CD4-positive, alpha-beta T cell (primary cell): ENCODE data around the gene CMSS1. TPM values are rescaled to one million over a fixed set of nuclear protein-coding genes. Genes with fewer than 3 reads are reported as not detected.

Experiments
- ATAC-seq: fragments of 200-7000 bp; cut with Tn5 transposase; one replicate; pipeline ENCODE4 v1.10.0; 2022; ENCODE audit warnings: mild to moderate bottlenecking; ENCODE audit not compliant: poor library complexity
- CTCF ChIA-PET: fragments of 350-600 bp; sonication (Branson Sonifier 250); formaldehyde crosslinking; loops from one replicate; lab custom pipeline; 2021; ENCODE audit warnings: antibody characterized with exemption, inconsistent platforms; lab: Charles Lee
- POLR2A ChIA-PET: fragments of 350-600 bp; sonication (Branson Sonifier 250); formaldehyde crosslinking; loops from one replicate; lab custom pipeline; 2021; ENCODE audit warnings: antibody characterized with exemption, inconsistent platforms; lab: Charles Lee
- DNase-seq, 14 experiments: peaks; one replicate each; pipeline ENCODE4 v3.0.0-alpha.2; 2013 to 2020; ENCODE audit warnings: mixed read lengths in 2 of 14
- H3K27ac ChIP-seq, 2 donors: one replicate each; pipeline versions ENCODE4 v1.5.1 to v1.7.0; 2013; ENCODE audit warnings: low read length in 2 of 2, low read depth in 1 of 2, mild to moderate bottlenecking in 1 of 2
- H3K27me3 ChIP-seq, 2 experiments: 1 replicate in 1 of 2; 2 replicates in 1 of 2; pipeline versions ENCODE4 v1.6.1 to v1.7.0; 2013; ENCODE audit warnings: low read length in 2 of 2, control low read depth in 1 of 2, mild to moderate bottlenecking in 1 of 2, moderate library complexity in 1 of 2; ENCODE audit not compliant: insufficient read depth in 2 of 2, control insufficient read depth in 1 of 2
- H3K36me3 ChIP-seq: one replicate; pipeline ENCODE4 v1.6.1; 2013; ENCODE audit warnings: low read length, control low read depth; ENCODE audit not compliant: insufficient read depth
- H3K4me1 ChIP-seq: one replicate; pipeline ENCODE4 v1.6.1; 2013; ENCODE audit warnings: low read length, control low read depth; ENCODE audit not compliant: insufficient read depth
- H3K4me3 ChIP-seq: one replicate; pipeline ENCODE4 v1.5.1; 2013; ENCODE audit warnings: mild to moderate bottlenecking, low read length, moderate library complexity
- H3K9me3 ChIP-seq, 2 experiments: 1 replicate in 1 of 2; 2 replicates in 1 of 2; pipeline versions ENCODE4 v1.6.1 to v1.7.0; 2013; ENCODE audit warnings: low read length in 2 of 2, mild to moderate bottlenecking in 2 of 2, control low read depth in 1 of 2, moderate library complexity in 1 of 2; ENCODE audit not compliant: control insufficient read depth in 1 of 2, insufficient read depth in 1 of 2
- H3K27ac Mint-ChIP-seq: one replicate; pipeline ENCODE4 v1.8.0; 2020; ENCODE audit warnings: mixed read lengths
- H3K27me3 Mint-ChIP-seq: one replicate; pipeline ENCODE4 v1.8.0; 2021; ENCODE audit warnings: mixed read lengths
- H3K36me3 Mint-ChIP-seq: one replicate; pipeline ENCODE4 v1.8.0; 2021; ENCODE audit warnings: low read depth, mixed read lengths
- H3K4me1 Mint-ChIP-seq: one replicate; pipeline ENCODE4 v1.8.0; 2021; ENCODE audit warnings: low read depth, mixed read lengths
- H3K4me3 Mint-ChIP-seq: one replicate; pipeline ENCODE4 v1.8.0; 2020; ENCODE audit warnings: mild to moderate bottlenecking, mixed read lengths
- H3K9me3 Mint-ChIP-seq: one replicate; pipeline ENCODE4 v1.8.0; 2020; ENCODE audit warnings: mixed read lengths
- CTCF ChIP-seq: fragments of 200-600 bp; IDR thresholded peaks from one replicate; pipeline ENCODE4 v1.8.0; 2022; ENCODE audit warnings: antibody characterized with exemption, mild to moderate bottlenecking
- intact Hi-C, 2 experiments: fragments of 100-400 bp; cut with DNase I in 1 of 2; cut with micrococcal nuclease in 1 of 2; formaldehyde crosslinking; loops; one replicate each; pipeline versions ENCODE4 v1.15.1 to v1.9.0; 2023 to 2025; cut with DNase I, micrococcal nuclease
- total RNA-seq, 174 experiments: library from RNA in 2 of 174; stranded (reverse) in 2 of 174; gene quantifications; one replicate each; pipeline ENCODE4 v1.2.3 and lab custom pipeline; 2021 to 2026

CMSS1 gene
- total RNA-seq, 2 experiments from 2014 or later, result 12.2 TPM

- H3K27ac ChIP-seq, result no peak overlapping the region
- H3K4me3 Mint-ChIP-seq, result no peak overlapping the region
- peaks cover 5% of the 10 kb centered on the region for H3K9me3 Mint-ChIP-seq
- POLR2A ChIA-PET, result no interaction called here
- DNase-seq (no peak), ATAC-seq (no peak)
- H3K4me1 ChIP-seq, result peaks cover 3% of the 10 kb centered on the region
- peaks cover 22% of the 10 kb centered on the region for H3K4me1 Mint-ChIP-seq
- H3K9me3 ChIP-seq, result no peaks in the 10 kb centered on the region
- CTCF ChIA-PET, result no interaction called here
- intact Hi-C loops, result no loop called here
- TF ChIP-seq CTCF, result no peak
- peaks cover 26% of the 10 kb centered on the region for H3K27me3 Mint-ChIP-seq
- H3K36me3 ChIP-seq, result no peaks in the 10 kb centered on the region
- no peak overlapping the region for H3K4me3 ChIP-seq
- H3K27ac Mint-ChIP-seq, result no peak overlapping the region
- no peaks in the 10 kb centered on the region for H3K36me3 Mint-ChIP-seq
- H3K27me3 ChIP-seq, result peaks cover 2 to 4% of the 10 kb centered on the region in 2 experiments
Observed at GRCh38 chr3:100214574-100214964, 396.9 kb downstream of the CMSS1 start.

GRCh38 chr3:100216713-100217112, 399.1 kb downstream of the CMSS1 start:
- H3K27me3 ChIP-seq, result peaks cover 2 to 4% of the 10 kb centered on the region in 2 experiments
- intact Hi-C loops, result no loop called here
- no peaks in the 10 kb centered on the region for H3K9me3 ChIP-seq
- no peaks in the 10 kb centered on the region for H3K36me3 ChIP-seq
- no peak overlapping the region for H3K4me3 Mint-ChIP-seq
- no peak overlapping the region for H3K27ac Mint-ChIP-seq
- H3K4me1 ChIP-seq, result no peaks in the 10 kb centered on the region
- no peak overlapping the region for H3K4me3 ChIP-seq
- H3K27ac ChIP-seq, result no peak overlapping the region
- ATAC-seq (no peak), DNase-seq (no peak)
- peaks cover under 1% of the 10 kb centered on the region for H3K4me1 Mint-ChIP-seq
- ChIA-PET POLR2A (no interaction called here), CTCF (no interaction called here)
- peaks cover 26% of the 10 kb centered on the region for H3K27me3 Mint-ChIP-seq
- H3K36me3 Mint-ChIP-seq, result no peaks in the 10 kb centered on the region
- TF ChIP-seq CTCF, result no peak
- peaks cover 5% of the 10 kb centered on the region for H3K9me3 Mint-ChIP-seq

- ATAC-seq, result no peak
- intact Hi-C loops, result no loop called here
- Histone ChIP-seq H3K27me3 (peaks cover 0 to 2% of the 10 kb centered on the region in 2 experiments), H3K27ac (no peak overlapping the region), H3K36me3 (no peaks in the 10 kb centered on the region), H3K4me3 (no peak overlapping the region), H3K9me3 (no peaks in the 10 kb centered on the region), H3K4me1 (no peaks in the 10 kb centered on the region)
- POLR2A ChIA-PET, result no interaction called here
- DNase-seq, result no peak
- Mint-ChIP-seq H3K9me3 (peaks cover 5% of the 10 kb centered on the region), H3K36me3 (no peaks in the 10 kb centered on the region), H3K4me1 (no peaks in the 10 kb centered on the region), H3K27ac (no peak overlapping the region), H3K4me3 (no peak overlapping the region), H3K27me3 (peaks cover 26% of the 10 kb centered on the region)
- no peak for TF ChIP-seq CTCF
- CTCF ChIA-PET, result no interaction called here
Observed at GRCh38 chr3:100221159-100221558, 403.5 kb downstream of the CMSS1 start.
